GM12875 (cell line): ENCODE measurements around the gene AFF2.

Source experiments
- H3K4me3 ChIP-seq: one replicate; pipeline ENCODE4 v1.5.1; 2011; ENCODE audit warnings: low read depth, low read length, control low read depth
- TF ChIP-seq, protein P1 (sequence below): IDR thresholded peaks from 2 replicates; pipeline ENCODE4 v1.5.1; 2011; ENCODE audit warnings: low read depth, mild to moderate bottlenecking, control low read depth, inconsistent platforms, low read length, moderate library complexity, borderline replicate concordance; ENCODE audit not compliant: insufficient read depth

Gene AFF2

DNA sequence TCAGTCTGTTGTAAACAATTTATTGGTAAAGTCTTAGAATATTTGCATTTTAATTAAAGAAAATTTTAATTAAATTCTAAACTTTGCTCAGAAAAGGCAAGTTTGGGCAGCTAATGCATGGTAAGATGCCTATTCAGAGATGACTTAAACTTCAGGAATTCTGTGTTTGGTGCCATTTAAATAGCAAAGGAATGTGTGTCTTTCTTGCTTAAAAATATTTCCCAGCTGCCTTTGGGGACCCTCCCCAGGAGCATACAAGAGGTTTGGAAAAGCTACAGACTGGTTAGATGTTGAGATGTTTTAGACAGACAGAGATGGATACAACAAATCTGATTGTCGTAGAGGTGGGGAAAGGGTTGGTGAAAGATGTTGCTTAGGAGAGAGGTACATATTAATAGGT is 36.5 kb downstream of the AFF2 start:
- no peak overlapping the region for H3K4me3 ChIP-seq
- TF ChIP-seq, protein P1, sequence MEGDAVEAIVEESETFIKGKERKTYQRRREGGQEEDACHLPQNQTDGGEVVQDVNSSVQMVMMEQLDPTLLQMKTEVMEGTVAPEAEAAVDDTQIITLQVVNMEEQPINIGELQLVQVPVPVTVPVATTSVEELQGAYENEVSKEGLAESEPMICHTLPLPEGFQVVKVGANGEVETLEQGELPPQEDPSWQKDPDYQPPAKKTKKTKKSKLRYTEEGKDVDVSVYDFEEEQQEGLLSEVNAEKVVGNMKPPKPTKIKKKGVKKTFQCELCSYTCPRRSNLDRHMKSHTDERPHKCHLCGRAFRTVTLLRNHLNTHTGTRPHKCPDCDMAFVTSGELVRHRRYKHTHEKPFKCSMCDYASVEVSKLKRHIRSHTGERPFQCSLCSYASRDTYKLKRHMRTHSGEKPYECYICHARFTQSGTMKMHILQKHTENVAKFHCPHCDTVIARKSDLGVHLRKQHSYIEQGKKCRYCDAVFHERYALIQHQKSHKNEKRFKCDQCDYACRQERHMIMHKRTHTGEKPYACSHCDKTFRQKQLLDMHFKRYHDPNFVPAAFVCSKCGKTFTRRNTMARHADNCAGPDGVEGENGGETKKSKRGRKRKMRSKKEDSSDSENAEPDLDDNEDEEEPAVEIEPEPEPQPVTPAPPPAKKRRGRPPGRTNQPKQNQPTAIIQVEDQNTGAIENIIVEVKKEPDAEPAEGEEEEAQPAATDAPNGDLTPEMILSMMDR: no peak

DNA sequence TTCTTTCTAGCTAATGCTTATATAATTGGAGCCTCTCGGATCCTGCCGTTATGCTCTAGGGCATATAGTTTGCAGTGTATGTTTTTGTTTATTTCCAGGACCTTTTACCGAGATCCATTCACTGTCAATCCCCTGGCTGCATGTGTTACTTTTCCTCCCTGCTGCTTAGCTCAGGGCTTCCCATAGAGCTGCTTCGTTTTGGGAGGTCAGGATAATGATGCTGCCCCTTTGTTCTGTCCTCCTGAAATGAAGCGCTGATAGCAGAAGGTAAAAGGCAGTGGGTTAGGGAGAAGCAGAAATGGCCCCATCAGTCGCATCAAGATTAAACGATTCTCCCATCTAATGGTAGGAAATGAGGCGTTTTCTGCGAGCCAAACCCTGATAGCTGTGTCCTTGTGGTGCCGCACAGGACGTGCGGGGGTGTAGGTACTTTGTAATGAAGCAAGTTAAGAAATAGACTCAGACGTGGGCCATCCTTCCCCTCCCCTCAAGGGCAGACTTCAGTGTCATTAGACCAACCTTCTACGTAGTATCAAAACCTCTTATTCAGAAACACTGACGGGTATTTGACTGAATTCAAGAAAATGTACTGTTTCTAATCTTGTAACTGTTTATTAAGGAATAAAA is 37.3 kb downstream of the AFF2 start:
- H3K4me3 ChIP-seq: no peak overlapping the region
- TF ChIP-seq, protein P1: no peak

DNA sequence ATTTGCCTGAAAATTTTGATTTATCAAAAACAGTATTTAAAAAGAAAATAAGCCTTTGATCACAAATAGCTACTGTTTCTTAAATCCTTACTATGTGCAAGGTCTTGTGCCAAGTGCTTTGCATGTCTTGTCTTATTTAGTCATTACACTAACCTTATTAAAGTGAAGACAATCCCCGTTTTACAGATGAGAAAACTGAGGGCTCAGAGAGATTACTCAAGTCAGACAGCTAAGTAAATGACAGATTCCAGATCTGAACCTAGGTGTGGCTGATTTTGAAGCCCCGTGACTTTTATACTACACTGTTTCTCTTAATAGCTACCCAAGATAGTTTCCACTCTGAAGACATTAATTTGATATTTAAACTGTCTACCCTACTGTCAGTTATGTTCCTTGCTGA is 38.2 kb downstream of the AFF2 start:
- no peak overlapping the region for H3K4me3 ChIP-seq
- TF ChIP-seq, protein P1: no peak

DNA sequence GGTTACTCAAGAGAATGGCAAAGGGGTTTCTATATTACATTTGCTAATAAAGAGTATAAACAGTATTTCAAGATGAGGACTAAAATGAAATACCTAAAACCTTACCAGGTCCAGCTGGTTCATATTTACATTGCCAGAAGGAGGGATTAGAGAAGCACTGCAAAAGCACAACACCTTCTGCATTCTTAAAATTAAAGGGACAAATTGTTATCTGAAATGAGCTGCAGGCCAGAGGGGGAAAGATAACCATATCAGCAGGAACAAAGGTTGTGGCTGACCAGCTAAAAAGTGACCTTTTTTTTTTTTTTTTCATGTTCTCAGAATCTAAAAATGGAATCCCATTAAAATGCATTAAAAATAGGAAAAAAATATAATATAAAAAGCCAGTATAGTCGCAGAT is 39.7 kb downstream of the AFF2 start:
- TF ChIP-seq, protein P1: no peak
- no peak overlapping the region for H3K4me3 ChIP-seq

DNA sequence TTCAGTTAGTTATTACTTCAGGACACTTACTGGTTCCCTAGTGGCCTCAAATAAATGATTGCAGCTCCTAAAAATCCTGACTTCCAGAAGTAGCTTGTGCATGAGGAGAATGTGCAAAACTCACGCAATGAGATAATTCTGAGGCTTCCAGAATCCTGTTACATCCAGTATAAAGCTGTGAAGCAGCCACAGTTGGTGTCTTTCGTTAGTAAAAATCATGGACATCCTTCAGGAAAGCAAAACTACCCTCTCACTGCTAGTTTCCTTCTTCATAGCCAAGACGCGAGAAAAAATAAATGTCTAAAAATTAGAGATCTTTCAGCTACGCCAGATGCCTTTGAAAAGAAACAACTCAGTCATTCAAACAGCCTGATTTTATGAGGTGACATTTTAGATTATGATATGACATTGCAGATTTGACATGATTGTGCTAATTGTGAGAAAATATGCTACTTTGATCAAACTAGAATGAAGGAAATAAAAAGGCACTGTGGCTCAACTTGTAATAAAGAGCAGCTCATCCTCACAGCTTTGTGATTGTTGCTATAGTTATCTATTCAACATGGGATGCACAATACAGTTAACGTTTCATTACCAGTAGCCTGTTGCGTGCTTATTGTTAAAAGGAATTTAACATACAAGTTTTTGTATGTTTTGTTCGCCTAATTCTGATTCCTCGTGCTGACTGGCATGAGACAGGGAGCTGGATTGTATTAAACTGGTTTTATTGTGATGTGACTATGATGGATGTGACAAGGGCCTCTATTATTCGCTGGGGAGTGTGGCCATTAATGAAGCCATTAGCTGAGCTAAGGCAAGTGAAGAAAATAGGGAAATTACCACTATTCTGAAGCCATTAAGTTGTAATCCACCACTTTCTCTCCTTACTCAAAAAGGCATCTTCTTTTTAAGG is 40.5 kb downstream of the AFF2 start:
- TF ChIP-seq, protein P1: no peak

DNA sequence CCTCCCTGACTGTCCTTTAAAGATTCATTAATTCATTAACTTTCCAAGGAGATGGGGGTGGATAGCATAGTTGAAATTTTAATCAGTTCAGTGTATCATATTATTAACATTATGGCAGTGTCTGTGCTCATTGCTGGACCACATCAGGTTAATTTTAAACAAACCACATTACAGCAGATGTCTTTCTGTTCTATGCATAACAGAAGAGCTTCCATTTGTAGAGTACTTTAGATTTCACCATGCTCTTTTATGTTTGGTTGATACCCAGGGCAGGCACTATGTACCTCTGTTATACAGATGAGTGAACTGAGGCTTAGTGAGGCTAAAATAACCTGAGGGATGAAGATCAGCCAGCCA is 41.1 kb downstream of the AFF2 start:
- TF ChIP-seq, protein P1: no peak
- no peak overlapping the region for H3K4me3 ChIP-seq

More for the DNA sequence above, 40.5 kb downstream of the AFF2 start:
- H3K4me3 ChIP-seq: no peak overlapping the region

DNA sequence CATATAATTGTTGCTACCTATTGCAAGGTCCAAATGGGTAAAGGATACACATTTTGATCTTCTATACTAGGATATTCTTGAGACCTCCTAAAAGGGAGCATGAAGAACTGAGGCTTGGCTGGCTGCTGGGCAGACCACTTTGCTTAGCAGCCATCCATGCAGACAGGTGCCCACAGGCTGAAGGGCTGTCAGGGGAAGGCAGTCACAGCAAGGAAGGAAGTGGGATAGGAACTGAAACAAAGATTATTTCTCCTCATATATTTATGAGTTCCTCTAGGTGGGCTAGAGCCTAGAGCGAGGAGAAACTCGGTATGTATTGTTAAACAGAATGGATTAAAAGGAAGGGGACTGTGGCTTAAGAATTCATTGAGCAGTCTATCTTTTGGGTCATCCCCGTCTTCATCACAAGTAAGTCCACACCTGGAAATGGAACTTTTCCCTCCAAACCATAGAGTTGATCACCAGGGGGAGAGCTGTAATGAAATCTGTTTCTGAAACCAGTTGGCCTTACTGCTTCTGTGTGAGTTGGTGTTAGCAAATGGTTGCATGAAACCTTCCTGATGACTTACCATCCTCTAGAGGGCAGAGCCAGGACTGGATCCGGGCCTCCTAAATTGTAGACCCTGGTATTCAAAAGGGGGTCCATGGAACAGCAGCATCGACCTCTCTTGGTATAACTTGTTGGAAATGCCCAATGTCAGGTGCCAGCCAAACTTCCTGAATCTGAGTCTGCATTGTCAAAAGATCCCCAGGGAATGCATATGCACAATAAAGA is 42.3 kb downstream of the AFF2 start:
- no peak overlapping the region for H3K4me3 ChIP-seq
- TF ChIP-seq, protein P1: no peak
